PFSK-1 (cell line): ENCODE measurements around the gene TMED8.

Source experiments
- FOXP2 ChIP-seq: optimal IDR thresholded peaks from 2 replicates; pipeline ENCODE3; 2011; ENCODE audit warnings: borderline replicate concordance, control low read depth, inconsistent platforms; ENCODE audit not compliant: insufficient read depth; ENCODE audit errors: extremely low read length, extremely low read depth
- POLR2AphosphoS5 ChIP-seq: IDR thresholded peaks from 2 replicates; pipeline ENCODE4 v1.6.1; 2012; ENCODE audit warnings: low read depth, mild to moderate bottlenecking, control low read depth, low read length, moderate library complexity
- REST ChIP-seq, 2 experiments: IDR thresholded peaks; 2 replicates each; pipeline versions ENCODE4 v1.6.1 to v1.8.0; 2011 to 2012; ENCODE audit warnings: low read depth in 2 of 2, low read length in 2 of 2, control low read depth in 1 of 2, inconsistent platforms in 1 of 2, mild to moderate bottlenecking in 1 of 2, moderate library complexity in 1 of 2; ENCODE audit not compliant: insufficient read depth in 1 of 2
- SIN3A ChIP-seq: IDR thresholded peaks from 2 replicates; pipeline ENCODE4 v1.6.1; 2012; ENCODE audit warnings: mild to moderate bottlenecking, low read length, moderate library complexity, borderline replicate concordance; ENCODE audit not compliant: insufficient read depth
- TAF1 ChIP-seq: IDR thresholded peaks from 2 replicates; pipeline ENCODE4 v1.6.1; 2012; ENCODE audit warnings: low read length, control low read depth, borderline replicate concordance; ENCODE audit not compliant: insufficient read depth

Gene TMED8

GRCh38 chr14:77421201-77421600, 44.3 kb upstream of the TMED8 start:
- TF ChIP-seq REST (IDR thresholded peaks at IDR 0.05; ENCODE audit: insufficient read depth in 1 of 2, low read depth in 2 of 2, low read length in 2 of 2) (no peak), SIN3A (no peak), POLR2AphosphoS5 (no peak), FOXP2 (no peak), TAF1 (no peak)

GRCh38 chr14:77416836-77417235, 39.9 kb upstream of the TMED8 start:
- TF ChIP-seq TAF1 (no peak), REST (IDR thresholded peaks at IDR 0.05; ENCODE audit: insufficient read depth in 1 of 2, low read depth in 2 of 2, low read length in 2 of 2) (no peak), POLR2AphosphoS5 (no peak), SIN3A (no peak)

- TF ChIP-seq FOXP2 = no peak
- TF ChIP-seq TAF1 = no peak
- TF ChIP-seq REST (IDR thresholded peaks at IDR 0.05; ENCODE audit: insufficient read depth in 1 of 2, low read depth in 2 of 2, low read length in 2 of 2) = no peak
- no peak for TF ChIP-seq POLR2AphosphoS5
- TF ChIP-seq SIN3A = no peak
Observed at GRCh38 chr14:77409131-77409533, 32.2 kb upstream of the TMED8 start.

- TF ChIP-seq SIN3A (no peak), REST (IDR thresholded peaks at IDR 0.05; ENCODE audit: insufficient read depth in 1 of 2, low read depth in 2 of 2, low read length in 2 of 2) (no peak), POLR2AphosphoS5 (no peak), TAF1 (no peak), FOXP2 (no peak)
Observed at GRCh38 chr14:77407158-77407557, 30.3 kb upstream of the TMED8 start.

GRCh38 chr14:77406718-77407117, 29.8 kb upstream of the TMED8 start:
- no peak for TF ChIP-seq REST (IDR thresholded peaks at IDR 0.05; ENCODE audit: insufficient read depth in 1 of 2, low read depth in 2 of 2, low read length in 2 of 2)
- no peak for TF ChIP-seq POLR2AphosphoS5
- peak; percentile 33 for TF ChIP-seq FOXP2
- TF ChIP-seq TAF1 = no peak
- TF ChIP-seq SIN3A = no peak
